Neutrophil (primary cell): ENCODE measurements around the gene GGT7.

Experiments
- H3K27ac ChIP-seq: fragments of 200-600 bp; sonication (generic); 2 replicates; pipeline ENCODE4 v1.5.1; 2016; ENCODE audit warnings: mild to moderate bottlenecking, moderate library complexity
- H3K27me3 ChIP-seq: fragments of 200-600 bp; sonication (generic); 2 replicates; pipeline ENCODE4 v1.6.0; 2016; ENCODE audit warnings: mild to moderate bottlenecking
- H3K36me3 ChIP-seq: fragments of 200-600 bp; sonication (generic); 2 replicates; pipeline ENCODE4 v1.5.1; 2017
- H3K4me1 ChIP-seq, 2 experiments: fragments of 200-600 bp in 1 of 2; sonication (generic) in 1 of 2; 1 replicate in 1 of 2; 2 replicates in 1 of 2; pipeline versions ENCODE4 v1.5.1 to v1.6.1; 2013 to 2016; ENCODE audit warnings: low read depth in 1 of 2, low read length in 1 of 2, mild to moderate bottlenecking in 1 of 2, moderate library complexity in 1 of 2; ENCODE audit not compliant: control insufficient read depth in 1 of 2, insufficient read depth in 1 of 2
- H3K4me3 ChIP-seq, 2 experiments: fragments of 200-600 bp in 1 of 2; sonication (generic) in 1 of 2; 1 replicate in 1 of 2; 2 replicates in 1 of 2; pipeline ENCODE4 v1.5.1; 2013 to 2016; ENCODE audit warnings: low read depth in 1 of 2, low read length in 1 of 2, mild to moderate bottlenecking in 1 of 2, moderate library complexity in 1 of 2
- H3K9me3 ChIP-seq: fragments of 200-600 bp; sonication (generic); 2 replicates; pipeline ENCODE4 v1.5.1; 2016
- TF ChIP-seq, protein P1 (sequence below): fragments of 200-600 bp; sonication (generic); IDR thresholded peaks from 2 replicates; pipeline ENCODE4 v1.5.1; 2016; ENCODE audit warnings: antibody characterized with exemption

The GGT7 gene

GRCh38 chr20:34834459-34834893 is 38.2 kb downstream of the GGT7 start:
- no peak overlapping the region for H3K4me3 ChIP-seq
- H3K9me3 ChIP-seq: no peaks in the 10 kb centered on the region
- H3K36me3 ChIP-seq: no peaks in the 10 kb centered on the region
- TF ChIP-seq, protein P1, sequence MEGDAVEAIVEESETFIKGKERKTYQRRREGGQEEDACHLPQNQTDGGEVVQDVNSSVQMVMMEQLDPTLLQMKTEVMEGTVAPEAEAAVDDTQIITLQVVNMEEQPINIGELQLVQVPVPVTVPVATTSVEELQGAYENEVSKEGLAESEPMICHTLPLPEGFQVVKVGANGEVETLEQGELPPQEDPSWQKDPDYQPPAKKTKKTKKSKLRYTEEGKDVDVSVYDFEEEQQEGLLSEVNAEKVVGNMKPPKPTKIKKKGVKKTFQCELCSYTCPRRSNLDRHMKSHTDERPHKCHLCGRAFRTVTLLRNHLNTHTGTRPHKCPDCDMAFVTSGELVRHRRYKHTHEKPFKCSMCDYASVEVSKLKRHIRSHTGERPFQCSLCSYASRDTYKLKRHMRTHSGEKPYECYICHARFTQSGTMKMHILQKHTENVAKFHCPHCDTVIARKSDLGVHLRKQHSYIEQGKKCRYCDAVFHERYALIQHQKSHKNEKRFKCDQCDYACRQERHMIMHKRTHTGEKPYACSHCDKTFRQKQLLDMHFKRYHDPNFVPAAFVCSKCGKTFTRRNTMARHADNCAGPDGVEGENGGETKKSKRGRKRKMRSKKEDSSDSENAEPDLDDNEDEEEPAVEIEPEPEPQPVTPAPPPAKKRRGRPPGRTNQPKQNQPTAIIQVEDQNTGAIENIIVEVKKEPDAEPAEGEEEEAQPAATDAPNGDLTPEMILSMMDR: peak; percentile 18
- peaks cover 23% of the 10 kb centered on the region for H3K27me3 ChIP-seq
- no peaks in the 10 kb centered on the region for H3K4me1 ChIP-seq
- H3K27ac ChIP-seq: no peak overlapping the region

- Histone ChIP-seq H3K4me1 (no peaks in the 10 kb centered on the region), H3K36me3 (no peaks in the 10 kb centered on the region), H3K27ac (no peak overlapping the region), H3K27me3 (peaks cover 20% of the 10 kb centered on the region), H3K9me3 (no peaks in the 10 kb centered on the region), H3K4me3 (no peak overlapping the region)
- TF ChIP-seq, protein P1: no peak
Measured at GRCh38 chr20:34831936-34832335, 40.7 kb downstream of the GGT7 start.

GRCh38 chr20:34829191-34829590 is 43.5 kb downstream of the GGT7 start:
- TF ChIP-seq, protein P1: no peak
- Histone ChIP-seq H3K27ac (no peak overlapping the region), H3K4me1 (peaks cover 11% of the 10 kb centered on the region in 2 experiments), H3K27me3 (peaks cover 20% of the 10 kb centered on the region), H3K36me3 (no peaks in the 10 kb centered on the region), H3K4me3 (no peak overlapping the region), H3K9me3 (no peaks in the 10 kb centered on the region)

GRCh38 chr20:34825530-34826362 is 46.9 kb downstream of the GGT7 start, which contains the start of gene NCOA6:
TSS of gene NCOA6 (minus strand) at chr20:34825651. CDS start at chr20:34782355, 43,296 bp downstream.
- TF ChIP-seq, protein P1: no peak

GRCh38 chr20:34824806-34825529 is 47.7 kb downstream of the GGT7 start:
- H3K36me3 ChIP-seq: no peaks in the 10 kb centered on the region
- H3K27ac ChIP-seq: peak overlapping the region; percentile 92
- peak overlapping the region; percentile 88 to 89 for H3K4me3 ChIP-seq
- H3K27me3 ChIP-seq: no peaks in the 10 kb centered on the region
- TF ChIP-seq, protein P1: no peak
- peaks cover 18 to 22% of the 10 kb centered on the region in 2 experiments for H3K4me1 ChIP-seq
- no peaks in the 10 kb centered on the region for H3K9me3 ChIP-seq

More at GRCh38 chr20:34825530-34826362, 46.9 kb downstream of the GGT7 start, which contains the start of gene NCOA6:
- Histone ChIP-seq H3K27ac (peak within 1 kb of the TSS; percentile 92), H3K36me3 (no peaks in the 10 kb centered on the region), H3K9me3 (no peaks in the 10 kb centered on the region), H3K4me1 (peaks cover 18 to 22% of the 10 kb centered on the region in 2 experiments), H3K27me3 (no peaks in the 10 kb centered on the region), H3K4me3 (peak within 1 kb of the TSS; percentile 88 to 89)
